ENCODE results near the gene MARVELD1. TPM values are rescaled to one million over a fixed set of nuclear protein-coding genes. Genes with fewer than 3 reads are reported as not detected.
A peak's percentile ranks its signal among the peaks of the same experiment; 100 is the strongest.
"Not testable (repeated sequence)": the region's sequence is repeated elsewhere in the genome, so short reads cannot be mapped to it uniquely, and the experiment has no call there.

MARVELD1 gene
- total RNA-seq, 1 donor = 64.3 TPM

GRCh38 chr10:97685395-97685958 lies 28.1 kb upstream of the MARVELD1 start:
- peak overlapping the region; percentile 96 for H3K4me3 ChIP-seq (ENCODE audit: low read depth, low read length)
- DNase-seq (ENCODE audit: low read depth) = peak; percentile 64
- peak; percentile 79 for TF ChIP-seq CTCF (IDR thresholded peaks at IDR 0.05; ENCODE audit: insufficient read depth, low read length)

GRCh38 chr10:97686301-97686961 lies 27.1 kb upstream of the MARVELD1 start:
- no peak for TF ChIP-seq CTCF (IDR thresholded peaks at IDR 0.05; ENCODE audit: insufficient read depth, low read length)
- H3K4me3 ChIP-seq (ENCODE audit: low read depth, low read length) = peak overlapping the region; percentile 96
- no peak for DNase-seq (ENCODE audit: low read depth)

GRCh38 chr10:97686962-97687784 lies 26.4 kb upstream of the MARVELD1 start, which contains the start of gene AVPI1:
Gene AVPI1, minus strand, starts transcription at chr10:97687241. Its CDS starts 7,336 bp downstream, at chr10:97679905.
- H3K4me3 ChIP-seq (ENCODE audit: low read depth, low read length) = peak within 1 kb of the TSS; percentile 96
- TF ChIP-seq CTCF (IDR thresholded peaks at IDR 0.05; ENCODE audit: insufficient read depth, low read length) = no peak
- peak; percentile 97 for DNase-seq (ENCODE audit: low read depth)

- DNase-seq (ENCODE audit: low read depth) = peak; percentile 88
- TF ChIP-seq CTCF (IDR thresholded peaks at IDR 0.05; ENCODE audit: insufficient read depth, low read length) = peak; percentile 16
- no peak overlapping the region for H3K4me3 ChIP-seq (ENCODE audit: low read depth, low read length)
Measured at GRCh38 chr10:97687785-97688781, 25.4 kb upstream of the MARVELD1 start.

GRCh38 chr10:97689559-97690020 lies 23.9 kb upstream of the MARVELD1 start:
- H3K4me3 ChIP-seq (ENCODE audit: low read depth, low read length) = no peak overlapping the region
- no peak for TF ChIP-seq CTCF (IDR thresholded peaks at IDR 0.05; ENCODE audit: insufficient read depth, low read length)
- DNase-seq (ENCODE audit: low read depth) = peak; percentile 100

DNA sequence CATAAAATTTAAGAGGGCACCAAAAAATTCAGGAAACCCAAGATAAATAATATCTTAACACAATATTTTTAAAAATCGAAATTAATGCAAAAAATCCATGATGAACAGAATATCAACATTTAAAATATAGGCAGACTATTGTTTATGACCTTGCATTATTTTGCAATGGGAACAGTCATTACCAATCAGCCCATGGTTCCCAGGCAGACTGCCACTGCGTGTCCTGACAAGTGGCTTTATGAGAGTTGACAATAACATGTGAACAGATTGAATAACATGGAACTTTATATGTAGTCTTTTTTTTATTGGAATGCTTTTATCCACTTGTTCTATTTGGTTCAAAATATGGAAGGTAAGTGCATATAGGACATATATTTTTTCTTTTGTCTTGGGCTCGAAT lies 23.4 kb upstream of the MARVELD1 start:
- no peak for TF ChIP-seq CTCF (IDR thresholded peaks at IDR 0.05; ENCODE audit: insufficient read depth, low read length)
- DNase-seq (ENCODE audit: low read depth) = no peak
- H3K4me3 ChIP-seq (ENCODE audit: low read depth, low read length) = no peak overlapping the region

DNA sequence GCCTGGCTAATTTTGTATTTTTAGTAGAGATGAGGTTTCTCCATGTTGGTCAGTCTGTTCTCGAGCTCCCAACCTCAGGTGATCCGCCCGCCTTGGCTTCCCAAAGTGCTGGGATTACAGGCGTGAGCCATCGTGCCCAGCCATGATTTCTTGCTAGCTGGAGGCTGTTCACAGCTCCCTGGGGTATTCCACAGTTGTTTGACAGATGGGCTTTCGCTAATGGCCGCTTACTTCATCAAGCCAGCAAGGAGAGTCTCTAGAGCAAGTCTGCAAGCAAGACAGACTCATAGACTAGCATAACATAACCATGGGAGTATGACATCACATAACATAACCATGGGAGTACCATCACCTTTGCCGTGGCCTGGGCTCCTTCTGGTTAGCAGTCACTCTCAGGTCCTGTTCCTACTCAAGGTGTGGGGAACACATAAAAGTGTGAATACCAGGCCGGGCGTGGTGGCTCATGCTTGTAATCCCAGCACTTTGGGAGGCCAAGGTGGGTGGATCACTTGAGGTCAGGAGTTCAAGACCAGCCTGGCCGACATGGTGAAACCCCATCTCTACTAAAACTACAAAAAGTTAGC lies 15.4 kb upstream of the MARVELD1 start:
- not testable (repeated sequence) for DNase-seq (ENCODE audit: low read depth); H3K4me3 ChIP-seq (ENCODE audit: low read depth, low read length)
